HG02938 (cell line): Measurements from ENCODE around the gene LHFPL2.
A peak's percentile ranks its signal among the peaks of the same experiment; 100 is the strongest.

Experiments
- ATAC-seq: cut with Tn5 transposase; IDR thresholded peaks from one replicate; pipeline ENCODE4 v1.9.1; 2021; ENCODE audit warnings: mild to moderate bottlenecking, moderate library complexity; ENCODE audit not compliant: unreplicated experiment

The LHFPL2 gene

GRCh38 chr5:78597974-78598371 is 50.6 kb downstream of the LHFPL2 start:
- ATAC-seq: no peak

GRCh38 chr5:78597068-78597973 is 51.3 kb downstream of the LHFPL2 start:
- no peak for ATAC-seq

DNA sequence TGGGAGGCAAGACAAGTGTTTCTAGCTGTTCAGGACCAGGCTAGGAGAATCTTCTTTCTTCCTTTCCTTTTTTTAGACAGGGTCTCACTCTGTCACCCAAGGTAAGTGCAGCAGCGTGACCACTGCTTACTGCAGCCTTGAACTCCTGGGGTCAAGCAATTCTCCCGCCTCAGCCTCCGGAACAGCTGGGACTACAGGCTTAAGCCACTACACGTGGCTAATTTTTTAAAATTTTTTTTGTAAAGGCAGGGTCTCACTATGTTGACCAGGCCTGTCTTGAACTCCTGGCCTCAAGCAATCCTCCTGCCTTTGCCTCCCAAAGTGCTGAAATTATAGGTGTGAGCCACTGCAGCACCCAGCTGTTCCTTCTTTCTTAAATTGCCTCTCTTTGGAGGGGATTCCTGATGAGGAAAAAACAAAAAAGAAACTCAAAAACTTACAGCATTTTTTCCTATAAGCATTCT is 53.1 kb downstream of the LHFPL2 start:
- ATAC-seq: no peak

DNA sequence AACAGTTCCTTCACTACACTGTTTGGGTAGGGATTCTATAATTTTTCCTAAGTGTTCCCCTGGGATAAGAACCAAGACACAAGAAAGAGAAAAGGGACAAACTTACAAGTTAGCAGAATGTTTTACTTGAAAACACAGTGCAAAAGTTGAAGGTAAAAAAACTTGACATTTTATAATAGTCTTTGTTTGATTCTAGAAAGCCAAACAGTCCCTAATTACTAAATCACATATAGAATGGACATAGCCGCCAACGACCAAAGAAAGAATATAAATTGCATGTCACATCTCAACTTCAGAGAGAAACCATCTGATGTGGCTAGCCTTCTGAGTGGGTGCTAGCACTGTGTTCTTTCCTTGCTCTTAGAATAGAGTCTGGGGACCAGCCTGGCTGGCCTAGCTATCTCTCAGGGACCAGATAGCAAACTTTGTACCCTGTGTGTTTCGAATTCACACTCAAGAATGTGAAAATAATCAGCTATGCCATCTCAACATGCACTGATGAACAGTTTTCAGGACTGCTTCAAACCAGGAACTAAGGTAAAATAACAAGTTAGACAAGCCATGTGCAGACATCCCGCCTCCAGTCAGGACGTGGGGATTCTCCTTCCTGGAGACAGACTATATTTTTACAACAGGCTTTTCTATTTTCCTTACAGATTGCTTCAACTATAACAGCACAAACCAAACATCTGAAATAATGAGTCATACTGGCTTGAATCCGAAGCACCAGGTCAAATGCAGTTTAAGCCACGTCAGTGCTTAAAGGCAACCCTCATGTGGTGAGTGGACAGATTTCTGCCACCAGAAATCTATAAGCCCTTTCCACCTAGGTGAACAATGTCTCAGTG is 53.7 kb downstream of the LHFPL2 start:
- no peak for ATAC-seq

DNA sequence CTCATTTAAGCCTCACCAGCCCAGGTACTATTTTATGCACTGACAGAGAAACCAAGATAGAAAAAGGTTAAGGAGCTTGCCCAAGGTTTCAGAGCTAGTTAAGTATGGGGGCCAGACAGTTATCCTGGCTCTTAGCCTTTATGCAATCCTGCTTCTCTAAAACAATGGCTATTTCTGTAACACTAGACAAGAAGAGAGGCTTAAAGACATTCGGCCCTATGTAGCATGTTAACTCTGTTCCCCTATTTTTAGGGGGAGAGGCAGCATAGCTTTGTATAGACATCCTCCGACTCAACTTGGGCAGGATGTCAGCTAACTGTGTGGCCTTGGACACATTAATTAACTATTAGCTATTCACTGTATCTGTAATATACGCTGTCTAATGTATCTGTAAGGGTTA is 54.6 kb downstream of the LHFPL2 start:
- ATAC-seq: no peak

- no peak for ATAC-seq
Measured at GRCh38 chr5:78593465-78593864, 55.1 kb downstream of the LHFPL2 start.

GRCh38 chr5:78592735-78593386 is 55.7 kb downstream of the LHFPL2 start:
- ATAC-seq: no peak

GRCh38 chr5:78591972-78592700 is 56.4 kb downstream of the LHFPL2 start:
- peak; percentile 74 for ATAC-seq

GRCh38 chr5:78591138-78591612 is 57.4 kb downstream of the LHFPL2 start:
- ATAC-seq: no peak

DNA sequence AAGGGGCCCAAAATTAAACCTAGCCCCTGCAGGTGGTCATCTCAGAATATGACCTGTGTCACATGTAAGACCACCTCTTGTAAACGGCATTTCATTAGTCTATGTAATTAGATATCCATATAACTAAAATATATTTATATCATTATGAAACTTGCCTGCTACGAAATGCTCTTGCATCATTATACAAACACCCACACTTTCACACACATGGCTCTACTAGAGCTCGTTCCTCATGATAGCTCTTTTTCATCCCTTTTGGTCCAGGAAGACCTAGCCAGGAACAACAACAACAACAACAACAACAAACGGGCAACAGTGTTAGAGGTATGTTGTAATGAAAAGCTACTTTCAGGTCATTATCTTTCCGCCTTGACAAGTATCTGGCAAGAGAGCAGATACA is 58.6 kb downstream of the LHFPL2 start:
- ATAC-seq: no peak

DNA sequence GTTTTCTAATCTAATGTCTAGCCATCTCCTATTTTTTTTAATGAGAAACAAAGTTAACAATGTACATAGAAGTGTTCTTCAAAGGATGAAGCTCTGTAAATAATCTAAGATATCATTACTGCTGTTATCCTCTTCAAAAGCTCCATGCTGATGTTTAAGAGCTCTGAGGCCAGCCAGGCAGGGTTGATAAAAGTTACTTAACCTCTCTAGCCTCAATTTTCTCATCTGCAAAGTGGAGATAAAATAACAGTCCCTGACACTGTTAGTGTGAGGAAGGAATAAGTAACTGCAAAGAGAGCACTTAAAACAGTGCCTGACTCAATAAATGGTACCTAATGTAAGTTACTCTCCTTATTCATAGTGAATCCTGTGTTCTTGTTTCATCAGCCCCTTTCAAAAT is 60.1 kb downstream of the LHFPL2 start:
- no peak for ATAC-seq

DNA sequence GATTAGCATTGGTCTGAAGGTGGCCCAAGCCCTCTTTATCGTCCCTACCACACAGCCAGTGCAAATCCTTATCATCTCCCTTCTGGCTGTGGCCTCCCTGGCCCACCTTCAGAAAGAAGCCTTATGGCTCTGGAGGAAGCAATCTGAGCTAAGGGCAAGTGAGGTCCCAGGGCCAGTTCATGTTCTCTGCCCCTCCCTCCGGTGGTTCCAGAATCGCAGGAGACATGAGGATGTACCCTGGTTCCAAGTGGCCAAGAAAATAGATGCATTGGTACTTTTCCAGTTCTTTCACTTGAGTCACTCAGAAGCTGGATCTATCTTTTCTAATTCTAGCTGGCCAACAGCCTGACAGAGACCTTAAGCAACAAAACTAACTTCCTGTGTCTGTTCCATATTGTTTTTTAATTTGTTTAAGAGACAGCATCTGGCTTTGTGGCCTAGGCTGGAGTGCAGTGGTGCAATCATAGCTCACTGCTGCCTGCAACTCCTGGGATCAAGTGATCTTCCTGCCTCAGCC is 60.7 kb downstream of the LHFPL2 start:
- no peak for ATAC-seq

GRCh38 chr5:78587081-78587774 is 61.3 kb downstream of the LHFPL2 start:
- no peak for ATAC-seq

DNA sequence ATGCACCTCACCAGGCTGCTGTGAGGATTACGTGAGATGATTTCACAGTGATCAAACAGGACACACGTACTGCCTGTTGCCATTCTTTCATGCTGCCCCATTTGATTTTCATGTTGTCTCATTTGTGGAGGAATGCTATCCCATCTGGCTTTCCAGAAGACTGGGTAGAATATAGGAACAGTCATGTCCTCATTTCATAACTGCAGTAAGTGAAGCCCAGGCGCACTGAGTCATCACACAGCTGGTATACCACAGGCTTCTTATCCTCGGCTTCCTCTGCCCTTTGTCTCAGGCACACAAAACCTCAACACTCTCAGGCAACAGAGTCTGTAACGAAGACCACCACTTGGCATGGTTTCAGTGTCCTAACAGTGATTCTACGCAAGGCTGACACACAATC is 62.3 kb downstream of the LHFPL2 start:
- no peak for ATAC-seq

DNA sequence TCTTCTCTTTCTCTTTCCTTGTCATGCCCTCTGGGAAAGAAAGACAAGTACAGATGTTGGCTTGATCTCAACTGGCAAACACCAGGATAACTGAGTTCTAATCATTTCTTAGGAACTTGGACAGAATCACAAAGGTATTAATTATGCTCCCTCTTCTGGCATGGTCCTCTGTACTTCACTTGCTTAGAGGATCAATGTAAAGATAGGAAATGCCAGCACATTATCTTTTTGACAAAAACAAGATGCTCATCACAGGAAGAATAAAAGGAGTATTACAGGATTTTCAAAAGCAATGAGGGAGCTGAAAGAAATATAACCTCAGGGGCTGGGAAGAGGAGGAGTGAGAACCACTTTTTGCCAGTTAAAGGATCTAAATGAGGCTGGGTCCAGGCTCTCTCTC is 70.6 kb downstream of the LHFPL2 start:
- no peak for ATAC-seq

- ATAC-seq: no peak
Measured at GRCh38 chr5:78577071-78577807, 71.3 kb downstream of the LHFPL2 start.

GRCh38 chr5:78576376-78576775 is 72.2 kb downstream of the LHFPL2 start:
- no peak for ATAC-seq

GRCh38 chr5:78574731-78575161 is 73.8 kb downstream of the LHFPL2 start:
- peak; percentile 89 for ATAC-seq

DNA sequence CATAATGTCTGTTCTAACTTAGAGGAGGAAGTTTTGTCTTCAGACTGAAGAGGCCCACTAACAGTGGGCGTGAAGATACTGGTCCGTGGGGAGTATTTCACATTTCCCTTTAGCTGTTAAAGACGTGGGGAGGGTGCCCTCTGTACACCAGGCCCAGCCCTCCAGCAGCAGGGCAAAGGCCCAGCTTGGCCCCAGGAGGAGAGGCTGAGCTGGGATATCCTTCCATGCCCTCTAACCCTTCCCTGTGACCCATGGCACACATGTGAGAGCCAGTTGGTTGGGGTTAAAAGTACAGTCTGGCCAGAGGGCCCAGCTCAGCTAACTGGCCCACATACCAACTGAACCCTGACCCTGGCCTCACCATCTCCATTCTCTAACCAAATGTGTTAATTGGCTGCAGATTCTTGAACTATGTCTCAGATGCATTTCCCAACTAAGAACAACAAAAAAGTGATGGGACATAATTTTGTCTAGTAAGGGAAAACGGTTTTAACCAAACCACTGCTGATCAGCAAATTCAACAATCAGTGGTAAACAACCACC is 74.4 kb downstream of the LHFPL2 start:
- no peak for ATAC-seq
